HepG2 (cell line): Measurements from ENCODE around the gene SNRPD2. TPM values are rescaled to one million over a fixed set of nuclear protein-coding genes. Genes with fewer than 3 reads are reported as not detected.

Experiments used
- ARID3A ChIP-seq: IDR thresholded peaks from 2 replicates; pipeline ENCODE4 v1.6.1; 2012; ENCODE audit warnings: low read depth, low read length, improper control_type of control experiment
- ATM ChIP-seq: fragments of 450-650 bp; IDR thresholded peaks from 2 replicates; pipeline ENCODE4 v1.7.1; 2017; ENCODE audit warnings: mild to moderate bottlenecking, borderline replicate concordance
- CHD4 ChIP-seq: fragments of 200-600 bp; sonication (generic); IDR thresholded peaks from 2 replicates; pipeline ENCODE4 v1.7.0; 2017; ENCODE audit warnings: mild to moderate bottlenecking, low read length, borderline replicate concordance
- ELF1 ChIP-seq: sonication (generic); formaldehyde crosslinking; IDR thresholded peaks from 2 replicates; pipeline ENCODE4 v1.4.0; 2020; ENCODE audit warnings: missing genetic modification reagents
- ETV6 ChIP-seq: sonication (generic); formaldehyde crosslinking; conservative IDR thresholded peaks from 2 replicates; pipeline ENCODE4 v1.4.0; 2020; ENCODE audit warnings: missing genetic modification reagents
- IKZF4 ChIP-seq: sonication (generic); formaldehyde crosslinking; IDR thresholded peaks from 2 replicates; pipeline ENCODE4 v1.5.1; 2020; ENCODE audit warnings: borderline replicate concordance, mild to moderate bottlenecking, low read depth, missing genetic modification reagents; ENCODE audit errors: not compliant biosample characterization
- MED13 ChIP-seq: sonication (generic); formaldehyde crosslinking; IDR thresholded peaks from 2 replicates; pipeline ENCODE4 v1.5.0; 2020; ENCODE audit warnings: missing genetic modification reagents
- MLXIP ChIP-seq: sonication (generic); formaldehyde crosslinking; IDR thresholded peaks from 2 replicates; pipeline ENCODE4 v1.9.0; 2021; ENCODE audit warnings: missing genetic modification reagents, borderline replicate concordance
- MXD4 ChIP-seq: IDR thresholded peaks from 2 replicates; pipeline ENCODE4 v1.6.1; 2016; ENCODE audit warnings: mild to moderate bottlenecking, missing biosample characterization, missing genetic modification reagents
- NFE2L2 ChIP-seq: fragments of 150-350 bp; IDR thresholded peaks from 2 replicates; pipeline ENCODE4 v1.6.1; 2014; ENCODE audit warnings: low read length
- RBM22 ChIP-seq: fragments of 200-400 bp; formaldehyde crosslinking; optimal IDR thresholded peaks from 2 replicates; pipeline ENCODE3; 2017; ENCODE audit warnings: mild to moderate bottlenecking, low read length, moderate library complexity
- SMYD3 ChIP-seq: sonication (generic); formaldehyde crosslinking; IDR thresholded peaks from 2 replicates; pipeline ENCODE4 v1.8.1; 2023; ENCODE audit warnings: mild to moderate bottlenecking, missing genetic modification reagents
- ZFX ChIP-seq: sonication (generic); formaldehyde crosslinking; IDR thresholded peaks from 2 replicates; pipeline ENCODE4 v1.4.0; 2020; ENCODE audit warnings: mild to moderate bottlenecking, low read depth, missing genetic modification reagents, moderate library complexity
- ZNF207 ChIP-seq: fragments of 450-650 bp; IDR thresholded peaks from 2 replicates; pipeline ENCODE4 v1.6.1; 2016; ENCODE audit warnings: antibody characterized with exemption, borderline replicate concordance
- ZNF337 ChIP-seq: sonication (generic); formaldehyde crosslinking; IDR thresholded peaks from 2 replicates; pipeline ENCODE4 v1.5.1; 2020; ENCODE audit warnings: missing genetic modification reagents, low read depth, mild to moderate bottlenecking, borderline replicate concordance
- ZNF431 ChIP-seq: sonication (generic); formaldehyde crosslinking; IDR thresholded peaks from 2 replicates; pipeline ENCODE4 v1.9.0; 2022; ENCODE audit warnings: missing genetic modification reagents, low read depth, mild to moderate bottlenecking, borderline replicate concordance
- ZNF510 ChIP-seq: sonication (generic); formaldehyde crosslinking; IDR thresholded peaks from 2 replicates; pipeline ENCODE4 v1.4.0; 2020; ENCODE audit warnings: low read depth, mild to moderate bottlenecking, missing genetic modification reagents
- ZNF878 ChIP-seq: sonication (generic); formaldehyde crosslinking; IDR thresholded peaks from 2 replicates; pipeline ENCODE4 v1.8.1; 2023; ENCODE audit warnings: mild to moderate bottlenecking, missing genetic modification reagents, moderate library complexity
- ZSCAN21 ChIP-seq: sonication (generic); formaldehyde crosslinking; IDR thresholded peaks from 2 replicates; pipeline ENCODE4 v1.8.0; 2022; ENCODE audit warnings: mild to moderate bottlenecking, missing genetic modification reagents, moderate library complexity, borderline replicate concordance
- polyA plus RNA-seq, 8 experiments: library from polyadenylated mRNA; depleted of rRNA in 3 of 8; stranded (reverse) in 7 of 8; unstranded in 1 of 8; fragments of >200 nt; fragmentation: Illumina TruSeq in 4 of 8; extraction: Trizol in 4 of 8; gene quantifications; 2 replicates each; pipeline versions ENCODE4 v1.2.1 to v1.2.3, GENCODE V29; 2011 to 2016; ENCODE audit warnings: low read depth in 4 of 8, missing spikeins in 1 of 8, mixed read lengths in 1 of 8; ENCODE audit not compliant: insufficient read depth in 1 of 8
- total RNA-seq, 5 experiments: library from RNA; depleted of rRNA; stranded (reverse); fragments of >200 nt; fragmentation: Illumina TruSeq; extraction: Trizol; gene quantifications; 2 replicates each; pipeline ENCODE4 v1.2.3, GENCODE V29; 2016; ENCODE audit warnings: low read depth in 1 of 5
- TF ChIP-seq, protein P1 (sequence below): sonication (generic); formaldehyde crosslinking; IDR thresholded peaks from 2 replicates; pipeline ENCODE4 v1.5.0; 2020; ENCODE audit warnings: missing genetic modification reagents
- TF ChIP-seq, protein P2 (sequence below): IDR thresholded peaks from 2 replicates; pipeline ENCODE4 v1.6.1; 2016; ENCODE audit warnings: missing biosample characterization, missing genetic modification reagents, low read depth
- TF ChIP-seq, protein P3 (sequence below): sonication (generic); formaldehyde crosslinking; IDR thresholded peaks from 2 replicates; pipeline ENCODE4 v1.4.0; 2020; ENCODE audit warnings: missing genetic modification reagents, low read depth, mild to moderate bottlenecking, borderline replicate concordance

Gene SNRPD2
- total and polyA plus RNA-seq, 2 of the 13 experiments (the other 11 are each of a cell fraction or from before 2014, with no cell fraction given) = 299 to 485 TPM

GRCh38 chr19:45681391-45682015 lies 10.2 kb downstream of the SNRPD2 start (continued):
- TF ChIP-seq, protein P1, sequence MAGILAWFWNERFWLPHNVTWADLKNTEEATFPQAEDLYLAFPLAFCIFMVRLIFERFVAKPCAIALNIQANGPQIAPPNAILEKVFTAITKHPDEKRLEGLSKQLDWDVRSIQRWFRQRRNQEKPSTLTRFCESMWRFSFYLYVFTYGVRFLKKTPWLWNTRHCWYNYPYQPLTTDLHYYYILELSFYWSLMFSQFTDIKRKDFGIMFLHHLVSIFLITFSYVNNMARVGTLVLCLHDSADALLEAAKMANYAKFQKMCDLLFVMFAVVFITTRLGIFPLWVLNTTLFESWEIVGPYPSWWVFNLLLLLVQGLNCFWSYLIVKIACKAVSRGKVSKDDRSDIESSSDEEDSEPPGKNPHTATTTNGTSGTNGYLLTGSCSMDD = no peak
- TF ChIP-seq RBM22 = no peak
- TF ChIP-seq, protein P2, sequence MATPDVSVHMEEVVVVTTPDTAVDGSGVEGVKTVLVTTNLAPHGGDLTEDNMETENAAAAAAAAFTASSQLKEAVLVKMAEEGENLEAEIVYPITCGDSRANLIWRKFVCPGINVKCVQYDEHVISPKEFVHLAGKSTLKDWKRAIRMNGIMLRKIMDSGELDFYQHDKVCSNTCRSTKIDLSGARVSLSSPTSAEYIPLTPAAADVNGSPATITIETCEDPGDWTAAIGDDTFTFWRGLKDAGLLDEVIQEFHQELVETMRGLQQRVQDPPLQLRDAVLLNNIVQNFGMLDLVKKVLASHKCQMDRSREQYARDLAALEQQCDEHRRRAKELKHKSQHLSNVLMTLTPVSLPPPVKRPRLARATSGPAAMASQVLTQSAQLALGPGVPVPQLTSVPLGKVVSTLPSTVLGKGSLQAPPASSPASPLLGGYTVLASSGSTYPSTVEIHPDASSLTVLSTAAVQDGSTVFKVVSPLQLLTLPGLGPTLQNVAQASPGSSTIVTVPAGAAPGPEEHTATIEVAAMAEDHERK = no peak
- no peak for TF ChIP-seq ZNF431 (CRISPR knock-in tag)
- no peak for TF ChIP-seq ATM
- TF ChIP-seq MLXIP (CRISPR knock-in tag) = no peak
- TF ChIP-seq ZNF337 (CRISPR knock-in tag) = no peak
- peak; percentile 76 for TF ChIP-seq ELF1 (CRISPR knock-in tag)
- peak; percentile 31; the same call in 1 of the 2 replicates for TF ChIP-seq SMYD3 (CRISPR knock-in tag)
- TF ChIP-seq CHD4 = no peak
- TF ChIP-seq MED13 (CRISPR knock-in tag) = no peak
- peak; percentile 67; the same call in 1 of the 2 replicates for TF ChIP-seq ZFX (CRISPR knock-in tag)
- 0 out of 2 replicates have a peak, but pooled peaks have one; percentile 17 for TF ChIP-seq ARID3A
- no peak for TF ChIP-seq ZNF207
- 0 out of 2 replicates have a peak, but pooled peaks have one; percentile 34 for TF ChIP-seq MXD4
- TF ChIP-seq IKZF4 = peak; percentile 28
- no peak for TF ChIP-seq NFE2L2
- TF ChIP-seq, protein P3, sequence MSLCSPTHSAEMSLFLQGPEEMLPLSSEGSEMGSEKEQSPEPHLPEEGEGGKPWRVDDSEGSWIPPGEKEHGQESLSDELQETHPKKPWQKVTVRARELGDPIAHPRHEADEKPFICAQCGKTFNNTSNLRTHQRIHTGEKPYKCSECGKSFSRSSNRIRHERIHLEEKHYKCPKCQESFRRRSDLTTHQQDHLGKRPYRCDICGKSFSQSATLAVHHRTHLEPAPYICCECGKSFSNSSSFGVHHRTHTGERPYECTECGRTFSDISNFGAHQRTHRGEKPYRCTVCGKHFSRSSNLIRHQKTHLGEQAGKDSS (CRISPR knock-in tag) = no peak
- no peak for TF ChIP-seq ZNF878 (CRISPR knock-in tag)
- TF ChIP-seq ETV6 (CRISPR knock-in tag) = 0 out of 2 replicates have a peak, but pooled peaks have one; percentile 40
- peak; percentile 65; the same call in 1 of the 2 replicates for TF ChIP-seq ZSCAN21 (CRISPR knock-in tag)
- no peak for TF ChIP-seq ZNF510
